ENCODE results near the gene VIPR2.

GRCh38 chr7:159019111-159019510, 125.6 kb downstream of the VIPR2 start:
- no peak for TF ChIP-seq CTCF (conservative IDR thresholded peaks at IDR 0.05)
- no peak for TF ChIP-seq EZH2 (IDR thresholded peaks at IDR 0.05; ENCODE audit: low read depth)
